ENCODE measurements around the gene RAB21.

GRCh38 chr12:71768900-71769299 lies 14.2 kb downstream of the RAB21 start:
- TF ChIP-seq NFE2L1 (CRISPR knock-in tag; IDR thresholded peaks at IDR 0.05), result no peak
- no peak for TF ChIP-seq USF1 (CRISPR knock-in tag; IDR thresholded peaks at IDR 0.05)
- TF ChIP-seq CTCF (IDR thresholded peaks at IDR 0.05), result no peak
- no peak for TF ChIP-seq SP1 (CRISPR knock-in tag; conservative IDR thresholded peaks at IDR 0.05)
- TF ChIP-seq AFF4 (CRISPR knock-in tag; IDR thresholded peaks at IDR 0.05; ENCODE audit: borderline replicate concordance), result no peak
- TF ChIP-seq CREM (CRISPR knock-in tag; IDR thresholded peaks at IDR 0.05), result no peak
- no peak for TF ChIP-seq NR2C2 (CRISPR knock-in tag; IDR thresholded peaks at IDR 0.05)
- TF ChIP-seq PREB (CRISPR knock-in tag; IDR thresholded peaks at IDR 0.05; ENCODE audit: borderline replicate concordance), result no peak
- TF ChIP-seq STAT6 (CRISPR knock-in tag; conservative IDR thresholded peaks at IDR 0.05; ENCODE audit: low read depth), result no peak
- TF ChIP-seq NFATC4 (CRISPR knock-in tag; IDR thresholded peaks at IDR 0.05), result no peak
- TF ChIP-seq ZNF671 (CRISPR knock-in tag; IDR thresholded peaks at IDR 0.05), result no peak
